Measurements from ENCODE around the gene MTM1. TPM values are rescaled to one million over a fixed set of nuclear protein-coding genes. Genes with fewer than 3 reads are reported as not detected.
A peak's percentile ranks its signal among the peaks of the same experiment; 100 is the strongest.

The MTM1 gene
- total RNA-seq, 3 donors from 2014 or later = 42.2 to 77.3 (median 56.9) TPM

DNA sequence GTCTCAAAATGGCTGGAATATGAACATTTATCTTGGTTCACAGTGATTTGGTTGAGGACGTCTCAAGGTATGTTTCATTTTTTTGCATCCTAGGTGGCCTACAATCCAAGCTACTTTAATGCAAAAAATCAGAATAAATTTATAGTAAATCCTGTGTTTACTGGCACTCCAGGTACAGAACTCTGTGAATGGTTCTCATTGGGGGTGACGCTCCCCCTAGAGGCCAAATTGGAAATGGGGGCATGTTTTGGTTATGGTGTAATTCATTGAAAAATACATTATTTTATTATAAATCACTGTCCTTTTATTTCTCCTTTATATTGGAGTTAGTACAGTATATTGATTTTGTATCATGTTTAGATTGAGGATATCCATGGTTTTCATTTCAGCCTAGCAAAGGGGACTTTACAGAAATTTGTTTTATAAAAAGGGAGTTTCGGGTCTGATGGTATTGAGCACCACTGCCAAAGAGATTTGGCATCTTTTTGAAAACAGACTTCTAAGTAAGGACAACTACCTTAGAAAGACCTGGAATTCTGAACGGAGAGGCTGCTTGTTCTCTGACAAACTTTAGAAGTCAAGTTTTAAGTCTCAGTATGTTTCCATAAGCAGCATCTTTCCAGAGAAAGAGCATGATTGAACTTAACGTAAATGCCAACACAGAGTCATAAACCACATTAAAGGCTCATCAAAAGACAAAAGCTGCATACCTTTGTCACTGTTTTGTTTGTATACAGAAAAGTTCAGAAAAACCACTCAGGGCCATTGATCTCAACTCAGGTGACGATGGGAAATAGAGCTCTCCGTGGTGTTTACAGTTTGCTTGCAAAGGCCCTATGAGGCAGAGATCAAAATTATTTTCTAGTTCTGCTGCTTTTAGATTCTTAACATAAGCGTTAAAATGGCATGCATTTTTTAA, 19.4 kb downstream of the MTM1 start:
- peak in 1 of 3 donors; percentile 54 for DNase-seq
- TF ChIP-seq, protein P1, sequence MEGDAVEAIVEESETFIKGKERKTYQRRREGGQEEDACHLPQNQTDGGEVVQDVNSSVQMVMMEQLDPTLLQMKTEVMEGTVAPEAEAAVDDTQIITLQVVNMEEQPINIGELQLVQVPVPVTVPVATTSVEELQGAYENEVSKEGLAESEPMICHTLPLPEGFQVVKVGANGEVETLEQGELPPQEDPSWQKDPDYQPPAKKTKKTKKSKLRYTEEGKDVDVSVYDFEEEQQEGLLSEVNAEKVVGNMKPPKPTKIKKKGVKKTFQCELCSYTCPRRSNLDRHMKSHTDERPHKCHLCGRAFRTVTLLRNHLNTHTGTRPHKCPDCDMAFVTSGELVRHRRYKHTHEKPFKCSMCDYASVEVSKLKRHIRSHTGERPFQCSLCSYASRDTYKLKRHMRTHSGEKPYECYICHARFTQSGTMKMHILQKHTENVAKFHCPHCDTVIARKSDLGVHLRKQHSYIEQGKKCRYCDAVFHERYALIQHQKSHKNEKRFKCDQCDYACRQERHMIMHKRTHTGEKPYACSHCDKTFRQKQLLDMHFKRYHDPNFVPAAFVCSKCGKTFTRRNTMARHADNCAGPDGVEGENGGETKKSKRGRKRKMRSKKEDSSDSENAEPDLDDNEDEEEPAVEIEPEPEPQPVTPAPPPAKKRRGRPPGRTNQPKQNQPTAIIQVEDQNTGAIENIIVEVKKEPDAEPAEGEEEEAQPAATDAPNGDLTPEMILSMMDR (IDR thresholded peaks at IDR 0.05) = no peak
- no peak for ATAC-seq
- no peaks in the 10 kb centered on the region for H3K9me3 ChIP-seq
- H3K36me3 ChIP-seq (ENCODE audit: low read depth) = no peaks in the 10 kb centered on the region
- no peak overlapping the region for H3K4me3 ChIP-seq
- H3K4me1 ChIP-seq (ENCODE audit: low read depth) = no peaks in the 10 kb centered on the region
- intact Hi-C loops (cut with DNase I, micrococcal nuclease) = no loop called here

DNA sequence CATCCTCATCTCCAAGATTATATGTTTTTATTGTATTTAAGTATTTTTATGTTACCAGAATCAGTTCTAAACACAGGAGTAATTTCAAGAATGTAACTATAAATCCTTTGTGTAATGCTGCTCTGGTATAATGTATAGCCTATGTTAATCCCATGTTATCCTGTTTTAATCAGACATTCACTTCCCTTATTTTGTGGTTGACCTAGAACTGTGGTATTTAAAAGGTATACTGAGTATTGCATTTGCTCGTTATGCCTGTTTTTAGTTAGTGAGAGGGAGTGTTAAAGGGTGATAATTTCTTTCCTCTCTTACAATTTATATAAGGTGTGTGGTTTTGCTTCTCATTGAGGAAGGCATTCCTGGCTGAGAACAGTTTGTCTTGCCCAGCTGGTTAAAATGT, 26.2 kb downstream of the MTM1 start:
- no peaks in the 10 kb centered on the region for H3K9me3 ChIP-seq
- intact Hi-C loops (cut with DNase I, micrococcal nuclease) = no loop called here
- no peaks in the 10 kb centered on the region for H3K36me3 ChIP-seq (ENCODE audit: low read depth)
- ATAC-seq = no peak
- no peak overlapping the region for H3K4me3 ChIP-seq
- no peaks in the 10 kb centered on the region for H3K4me1 ChIP-seq (ENCODE audit: low read depth)
- TF ChIP-seq, protein P1 (IDR thresholded peaks at IDR 0.05) = no peak
- DNase-seq = no peak

DNA sequence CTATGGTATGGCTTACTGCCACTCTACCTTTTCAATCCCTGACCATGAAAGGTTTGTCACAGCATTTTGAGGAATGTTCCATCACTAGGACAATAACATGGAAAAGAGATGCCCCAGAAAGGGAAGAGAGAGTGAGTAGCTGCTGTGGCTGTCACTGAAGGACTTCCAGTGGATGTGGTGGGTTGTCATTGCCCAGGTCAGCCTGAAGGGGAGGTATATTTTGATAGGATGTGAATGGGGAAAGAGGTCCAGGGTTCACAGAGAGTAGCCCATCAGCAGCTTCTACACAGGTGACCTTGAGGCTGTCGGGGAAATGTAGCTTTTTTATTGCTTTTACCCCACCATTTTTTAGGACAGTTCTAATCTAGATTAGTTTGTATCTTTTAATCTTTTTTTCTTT, 30.8 kb downstream of the MTM1 start:
- H3K9me3 ChIP-seq = no peaks in the 10 kb centered on the region
- TF ChIP-seq, protein P1 (IDR thresholded peaks at IDR 0.05) = no peak
- H3K4me1 ChIP-seq (ENCODE audit: low read depth) = no peaks in the 10 kb centered on the region
- intact Hi-C loops (cut with DNase I, micrococcal nuclease) = no loop called here
- ATAC-seq = no peak
- DNase-seq = no peak
- H3K4me3 ChIP-seq = no peak overlapping the region
- H3K36me3 ChIP-seq (ENCODE audit: low read depth) = no peaks in the 10 kb centered on the region

DNA sequence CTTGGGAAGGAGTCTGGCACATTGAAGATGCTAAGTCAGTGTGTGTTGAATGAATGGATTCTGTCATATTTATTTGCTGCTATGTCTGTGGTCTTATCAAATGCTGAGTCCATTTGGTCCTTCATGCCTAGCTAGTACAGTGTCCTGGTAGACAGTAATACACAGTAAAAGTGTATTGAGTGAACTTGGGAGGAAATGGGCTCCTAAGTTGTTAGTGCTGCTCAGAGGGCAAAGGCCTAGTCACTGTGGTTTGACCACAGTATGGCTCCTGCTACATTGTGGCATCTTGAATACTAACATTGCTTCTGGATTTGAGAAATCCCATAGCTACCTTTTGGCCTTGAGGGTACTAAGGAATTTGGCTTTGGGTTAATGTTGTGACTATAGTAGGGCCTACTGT, 33.9 kb downstream of the MTM1 start:
- intact Hi-C loops (cut with DNase I, micrococcal nuclease) = no loop called here
- no peak overlapping the region for H3K4me3 ChIP-seq
- DNase-seq = no peak

DNA sequence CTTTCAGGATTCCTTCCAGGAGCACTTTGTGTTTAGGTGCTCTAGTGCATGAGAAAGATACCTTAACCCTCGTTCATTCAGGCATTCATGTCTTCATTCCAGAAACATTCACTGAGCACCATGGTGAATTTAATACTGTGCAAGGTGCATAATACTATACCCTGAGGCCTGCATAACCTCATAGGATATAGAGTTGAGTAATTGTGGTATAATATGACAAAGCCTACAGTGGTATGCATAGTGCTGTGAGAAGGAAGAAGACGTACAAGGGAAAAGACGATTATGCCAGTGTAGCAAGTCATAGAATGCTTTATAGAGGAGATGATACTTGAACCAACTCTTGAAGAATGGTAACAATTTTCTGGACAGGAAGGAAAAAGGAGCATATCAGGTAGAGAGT, 34.3 kb downstream of the MTM1 start:
- no peak overlapping the region for H3K4me3 ChIP-seq
- H3K9me3 ChIP-seq = no peaks in the 10 kb centered on the region
- DNase-seq = no peak
- H3K36me3 ChIP-seq (ENCODE audit: low read depth) = no peaks in the 10 kb centered on the region
- intact Hi-C loops (cut with DNase I, micrococcal nuclease) = no loop called here
- no peaks in the 10 kb centered on the region for H3K4me1 ChIP-seq (ENCODE audit: low read depth)
- TF ChIP-seq, protein P1 (IDR thresholded peaks at IDR 0.05) = no peak
- ATAC-seq = no peak

More for the DNA sequence above, 33.9 kb downstream of the MTM1 start:
- Histone ChIP-seq H3K36me3 (ENCODE audit: low read depth) (no peaks in the 10 kb centered on the region), H3K4me1 (ENCODE audit: low read depth) (no peaks in the 10 kb centered on the region), H3K9me3 (no peaks in the 10 kb centered on the region)
- TF ChIP-seq, protein P1 (IDR thresholded peaks at IDR 0.05) = no peak
- ATAC-seq = no peak

All from mucosa of descending colon (tissue), 3 donors.